Mesenchymal stem cell (in vitro differentiated cells and primary cell): Measurements from ENCODE around the gene FRAT1. TPM values are rescaled to one million over a fixed set of nuclear protein-coding genes. Genes with fewer than 3 reads are reported as not detected.

ENCODE experiments used
- DNase-seq: peaks from one replicate; pipeline ENCODE4 v3.0.0-alpha.2; 2013
- H2AFZ ChIP-seq: one replicate; pipeline ENCODE4 v1.6.1; 2013; ENCODE audit warnings: low read depth, mild to moderate bottlenecking, control low read depth, inconsistent platforms, low read length, moderate library complexity
- H2AK5ac ChIP-seq: 2 replicates; pipeline ENCODE4 v1.6.1; 2013; ENCODE audit warnings: low read length, moderate library complexity, mild to moderate bottlenecking, inconsistent platforms; ENCODE audit not compliant: severe bottlenecking
- H2BK120ac ChIP-seq: one replicate; pipeline ENCODE4 v1.6.1; 2013; ENCODE audit warnings: low read depth, mild to moderate bottlenecking, inconsistent platforms, low read length, moderate library complexity
- H2BK12ac ChIP-seq, 2 experiments: one replicate each; pipeline ENCODE4 v1.6.1; 2013; ENCODE audit warnings: inconsistent platforms in 2 of 2, low read length in 2 of 2, mild to moderate bottlenecking in 2 of 2, moderate library complexity in 2 of 2, control low read depth in 1 of 2
- H2BK15ac ChIP-seq: one replicate; pipeline ENCODE4 v1.6.1; 2013; ENCODE audit warnings: mild to moderate bottlenecking, low read depth, inconsistent platforms; ENCODE audit not compliant: poor library complexity, severe bottlenecking
- H2BK5ac ChIP-seq: 2 replicates; pipeline ENCODE4 v1.6.1; 2013; ENCODE audit warnings: low read depth, mild to moderate bottlenecking, low read length, control low read depth, inconsistent platforms; ENCODE audit not compliant: poor library complexity, severe bottlenecking
- H3K14ac ChIP-seq, 2 experiments: one replicate each; pipeline ENCODE4 v1.6.1; 2013; ENCODE audit warnings: inconsistent platforms in 2 of 2, low read length in 2 of 2, control low read depth in 1 of 2, mild to moderate bottlenecking in 1 of 2, moderate library complexity in 1 of 2
- H3K18ac ChIP-seq, 2 experiments: one replicate each; pipeline ENCODE4 v1.6.1; 2013; ENCODE audit warnings: inconsistent platforms in 2 of 2, low read length in 2 of 2, control low read depth in 1 of 2, low read depth in 1 of 2, mild to moderate bottlenecking in 1 of 2
- H3K23ac ChIP-seq, 2 experiments: one replicate each; pipeline ENCODE4 v1.6.1; 2013; ENCODE audit warnings: inconsistent platforms in 2 of 2, low read length in 2 of 2, mild to moderate bottlenecking in 2 of 2, moderate library complexity in 2 of 2, control low read depth in 1 of 2
- H3K27ac ChIP-seq: 2 replicates; pipeline ENCODE4 v1.5.1; 2013; ENCODE audit warnings: mild to moderate bottlenecking, moderate library complexity, low read length, control low read depth, inconsistent platforms; ENCODE audit not compliant: poor library complexity, severe bottlenecking
- H3K27me3 ChIP-seq, 2 experiments: 2 replicates each; pipeline versions ENCODE4 v1.6.1 to v1.7.0; 2013; ENCODE audit warnings: low read length in 2 of 2, mild to moderate bottlenecking in 2 of 2, moderate library complexity in 2 of 2, control low read depth in 1 of 2, inconsistent platforms in 1 of 2; ENCODE audit not compliant: control insufficient read depth in 1 of 2, insufficient read depth in 1 of 2
- H3K36me3 ChIP-seq, 2 experiments: 2 replicates each; pipeline versions ENCODE4 v1.6.1 to v1.7.0; 2013; ENCODE audit warnings: low read length in 2 of 2, control low read depth in 1 of 2, inconsistent platforms in 1 of 2, low read depth in 1 of 2, mild to moderate bottlenecking in 1 of 2; ENCODE audit not compliant: insufficient read depth in 2 of 2, control insufficient read depth in 1 of 2
- H3K4ac ChIP-seq, 2 experiments: one replicate each; pipeline ENCODE4 v1.6.1; 2013; ENCODE audit warnings: inconsistent platforms in 2 of 2, low read length in 2 of 2, mild to moderate bottlenecking in 2 of 2, moderate library complexity in 2 of 2, control low read depth in 1 of 2, low read depth in 1 of 2
- H3K4me1 ChIP-seq: 2 replicates; pipeline ENCODE4 v1.6.1; 2013; ENCODE audit warnings: low read depth, low read length, control low read depth; ENCODE audit not compliant: control insufficient read depth, insufficient read depth
- H3K4me2 ChIP-seq: 2 replicates; pipeline ENCODE4 v1.6.1; 2013; ENCODE audit warnings: low read length, mild to moderate bottlenecking, inconsistent platforms; ENCODE audit not compliant: poor library complexity, severe bottlenecking
- H3K4me3 ChIP-seq, 2 experiments: 2 replicates each; pipeline versions ENCODE4 v1.5.1 to v1.7.0; 2013; ENCODE audit warnings: low read length in 2 of 2, mild to moderate bottlenecking in 2 of 2, control low read depth in 1 of 2, low read depth in 1 of 2; ENCODE audit not compliant: insufficient read depth in 1 of 2
- H3K79me1 ChIP-seq: replicated peaks from 2 replicates; pipeline ENCODE4 v1.6.1; 2013; ENCODE audit warnings: mild to moderate bottlenecking, control low read depth, low read length, inconsistent platforms; ENCODE audit not compliant: poor library complexity, severe bottlenecking
- H3K9ac ChIP-seq: 2 replicates; pipeline ENCODE4 v1.7.0; 2013; ENCODE audit warnings: mild to moderate bottlenecking, low read length, moderate library complexity
- H3K9me3 ChIP-seq: 2 replicates; pipeline ENCODE4 v1.7.0; 2013; ENCODE audit warnings: mild to moderate bottlenecking, low read length; ENCODE audit not compliant: control insufficient read depth
- H4K8ac ChIP-seq: one replicate; pipeline ENCODE4 v1.6.1; 2013; ENCODE audit warnings: inconsistent platforms, mild to moderate bottlenecking, low read length, moderate library complexity
- H4K91ac ChIP-seq: one replicate; pipeline ENCODE4 v1.6.1; 2013; ENCODE audit warnings: mild to moderate bottlenecking, low read length, inconsistent platforms
- WGBS: methylation state at CpG from one replicate; pipeline ENCODE4 v1.1.7; 2013; ENCODE audit warnings: mixed read lengths; 5-methylcytosine and 5-hydroxymethylcytosine counted together
- small RNA-seq: library from polyadenylated mRNA; stranded (forward); fragments of <200 nt; extraction: miRNeasy Mini kit (QIAGEN cat#:217004); gene quantifications from one replicate; pipeline ENCODE3, GENCODE V24; 2013; ENCODE audit warnings: low read depth

The FRAT1 gene

DNA sequence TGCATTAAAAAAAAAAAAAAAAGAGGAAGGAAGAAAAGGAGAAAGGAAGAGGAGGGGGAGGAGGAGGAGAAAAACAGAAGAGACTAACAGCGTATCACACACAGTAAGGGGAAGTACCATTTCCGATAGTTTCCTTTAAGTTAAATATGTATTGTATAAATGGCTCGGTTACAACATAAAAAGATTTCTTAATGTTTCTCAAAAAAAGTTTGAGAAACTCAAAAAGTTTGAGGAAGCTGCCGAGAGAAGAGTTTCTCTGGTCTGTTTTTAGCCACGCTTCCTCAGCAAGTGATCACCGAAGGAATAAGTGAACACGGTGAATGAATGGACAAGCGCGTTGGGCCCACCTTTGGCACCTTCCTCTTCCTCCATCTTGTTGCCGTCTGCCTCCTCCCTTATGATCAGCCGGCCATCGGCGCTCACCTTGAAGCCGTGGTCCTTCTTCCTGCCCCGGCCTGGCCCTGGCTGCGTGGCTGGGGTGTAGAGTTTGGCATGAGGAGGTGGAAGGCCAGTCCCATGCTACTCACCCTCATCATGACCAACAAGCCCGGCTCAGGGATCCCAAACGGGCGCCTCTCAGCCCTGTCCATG, 46.8 kb downstream of the FRAT1 start:
- H2AK5ac ChIP-seq: no peak overlapping the region
- H3K4me3 ChIP-seq: no peak overlapping the region
- H2AFZ ChIP-seq: no peak overlapping the region
- no peaks in the 10 kb centered on the region for H3K4me1 ChIP-seq
- peaks cover 78 to 86% of the 10 kb centered on the region in 2 experiments for H3K36me3 ChIP-seq
- WGBS: 99% methylated on average over 15 of the region's 19 CpGs
- no peak overlapping the region for H3K9ac ChIP-seq
- H3K27me3 ChIP-seq: no peaks in the 10 kb centered on the region
- H3K14ac ChIP-seq: no peak overlapping the region
- H4K91ac ChIP-seq: no peak overlapping the region
- H2BK5ac ChIP-seq: no peak overlapping the region
- no peaks in the 10 kb centered on the region for H3K79me1 ChIP-seq
- no peak overlapping the region for H4K8ac ChIP-seq
- no peak for DNase-seq
- no peak overlapping the region for H3K4me2 ChIP-seq
- H2BK15ac ChIP-seq: no peak overlapping the region
- no peak overlapping the region for H2BK12ac ChIP-seq
- H3K4ac ChIP-seq: no peak overlapping the region
- no peak overlapping the region for H3K23ac ChIP-seq
- no peaks in the 10 kb centered on the region for H3K9me3 ChIP-seq
- H2BK120ac ChIP-seq: no peak overlapping the region
- H3K18ac ChIP-seq: no peak overlapping the region
- no peak overlapping the region for H3K27ac ChIP-seq

DNA sequence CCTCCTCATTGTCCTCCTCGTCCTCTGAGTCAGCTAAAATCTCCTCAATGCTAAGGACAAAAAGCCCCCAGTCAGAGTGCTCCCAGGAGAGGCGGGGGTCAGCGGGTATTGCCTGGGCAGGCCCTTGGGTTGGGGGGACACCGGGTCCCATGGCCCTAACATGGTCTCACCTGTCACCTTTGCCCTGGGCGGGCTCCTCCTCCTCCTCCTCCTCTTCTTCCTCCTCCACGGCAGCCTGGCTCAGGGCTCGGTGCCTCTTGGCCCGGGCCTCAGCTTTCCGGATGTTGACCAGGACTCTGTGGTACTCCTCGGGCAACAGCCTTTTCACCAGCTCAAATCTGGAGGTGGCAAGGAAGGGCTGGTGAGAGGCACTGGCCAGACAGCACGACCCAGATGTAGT, 47.5 kb downstream of the FRAT1 start:
- Histone ChIP-seq H4K8ac (no peak overlapping the region), H3K4me1 (no peaks in the 10 kb centered on the region), H3K27ac (no peak overlapping the region), H3K36me3 (peaks cover 80 to 87% of the 10 kb centered on the region in 2 experiments), H3K4ac (no peak overlapping the region), H3K4me2 (no peak overlapping the region), H3K9me3 (no peaks in the 10 kb centered on the region), H4K91ac (no peak overlapping the region), H3K4me3 (no peak overlapping the region), H2BK15ac (no peak overlapping the region), H2AK5ac (no peak overlapping the region), H2BK120ac (no peak overlapping the region), H3K23ac (no peak overlapping the region), H3K79me1 (no peaks in the 10 kb centered on the region), H2BK12ac (no peak overlapping the region), H2BK5ac (no peak overlapping the region), H3K18ac (no peak overlapping the region), H2AFZ (no peak overlapping the region), H3K14ac (no peak overlapping the region), H3K9ac (no peak overlapping the region), H3K27me3 (no peaks in the 10 kb centered on the region)
- WGBS: 98% methylated on average over 11 of the region's 11 CpGs
- DNase-seq: no peak

DNA sequence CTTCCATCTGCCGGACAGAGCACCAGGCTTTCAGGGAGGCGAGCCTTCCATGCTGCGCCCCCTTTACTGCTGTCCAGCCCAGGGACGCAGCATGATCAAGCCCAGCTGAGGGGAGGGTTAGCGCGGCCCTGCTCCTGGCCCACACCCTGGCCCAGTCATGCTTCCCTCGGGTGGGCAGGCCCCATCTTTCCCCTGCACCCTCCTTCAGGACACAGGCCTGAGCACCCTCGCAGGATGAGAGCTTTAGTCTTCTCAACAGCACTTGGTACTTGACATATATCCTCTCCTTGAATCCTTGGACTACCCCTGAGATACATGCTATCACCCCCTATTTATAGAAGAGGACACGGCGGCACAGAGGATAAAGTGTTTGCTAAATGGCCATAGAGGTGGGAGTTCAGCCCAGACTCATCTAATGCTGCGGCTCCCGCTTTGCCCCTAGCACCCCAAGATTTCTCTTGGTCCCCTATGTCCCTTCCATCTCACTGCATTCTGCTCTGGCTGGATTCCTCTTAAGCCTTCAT, 48.1 kb downstream of the FRAT1 start:
- H3K4me1 ChIP-seq: no peaks in the 10 kb centered on the region
- no peak for DNase-seq
- peaks cover 87 to 89% of the 10 kb centered on the region in 2 experiments for H3K36me3 ChIP-seq
- no peak overlapping the region for H2AFZ ChIP-seq
- H3K14ac ChIP-seq: no peak overlapping the region
- no peak overlapping the region for H2BK15ac ChIP-seq
- no peak overlapping the region for H3K18ac ChIP-seq
- H3K4me2 ChIP-seq: no peak overlapping the region
- H2BK12ac ChIP-seq: no peak overlapping the region
- no peak overlapping the region for H2BK120ac ChIP-seq
- no peak overlapping the region for H4K8ac ChIP-seq
- no peak overlapping the region for H2AK5ac ChIP-seq
- no peak overlapping the region for H3K4ac ChIP-seq
- H3K27ac ChIP-seq: no peak overlapping the region
- no peak overlapping the region for H3K23ac ChIP-seq
- H3K9ac ChIP-seq: no peak overlapping the region
- H3K79me1 ChIP-seq: no peaks in the 10 kb centered on the region
- H3K27me3 ChIP-seq: no peaks in the 10 kb centered on the region
- no peaks in the 10 kb centered on the region for H3K9me3 ChIP-seq
- 94% methylated on average over 12 of the region's 12 CpGs for WGBS
- H3K4me3 ChIP-seq: no peak overlapping the region
- no peak overlapping the region for H2BK5ac ChIP-seq
- H4K91ac ChIP-seq: no peak overlapping the region

Small RNA genes lying within 50 kb of the gene (small RNA-seq; reads per million reads assigned to genes)
- not detected for gene RF00017
